Loucy (cell line): ENCODE data around the gene COL6A2.

ENCODE experiments used
- H2AFZ ChIP-seq: fragments of 200-600 bp; sonication (generic); 2 replicates; pipeline ENCODE4 v1.6.0; 2016; ENCODE audit warnings: antibody characterized with exemption, mild to moderate bottlenecking, low read length, moderate library complexity
- H3F3A ChIP-seq: fragments of 200-600 bp; 2 replicates; pipeline ENCODE4 v1.6.0; 2016; ENCODE audit warnings: antibody characterized with exemption, low read depth, mild to moderate bottlenecking
- H3K27me3 ChIP-seq: fragments of 200-600 bp; sonication (generic); 2 replicates; pipeline ENCODE4 v1.6.1; 2014; ENCODE audit warnings: low read length, mild to moderate bottlenecking; ENCODE audit not compliant: insufficient read depth, poor library complexity, severe bottlenecking
- H3K36me3 ChIP-seq: fragments of 200-600 bp; sonication (generic); 2 replicates; pipeline ENCODE4 v1.6.1; 2016; ENCODE audit warnings: low read length; ENCODE audit not compliant: insufficient read depth
- H3K4me1 ChIP-seq: fragments of 200-600 bp; sonication (generic); 2 replicates; pipeline ENCODE4 v1.5.1; 2014; ENCODE audit warnings: low read length, mild to moderate bottlenecking; ENCODE audit not compliant: insufficient read depth, poor library complexity, severe bottlenecking
- H3K4me2 ChIP-seq: fragments of 200-600 bp; sonication (generic); 2 replicates; pipeline ENCODE4 v1.6.0; 2014; ENCODE audit warnings: antibody characterized with exemption, low read length, low read depth, mild to moderate bottlenecking; ENCODE audit not compliant: poor library complexity, severe bottlenecking
- H3K4me3 ChIP-seq: fragments of 200-600 bp; sonication (generic); 2 replicates; pipeline ENCODE4 v1.5.1; 2014; ENCODE audit warnings: low read length, mild to moderate bottlenecking, mixed read lengths; ENCODE audit not compliant: poor library complexity, severe bottlenecking
- H3K79me2 ChIP-seq: fragments of 200-600 bp; sonication (generic); 2 replicates; pipeline ENCODE4 v1.6.1; 2014; ENCODE audit warnings: low read length; ENCODE audit not compliant: insufficient read depth
- H3K9ac ChIP-seq: fragments of 200-600 bp; sonication (generic); 2 replicates; pipeline ENCODE4 v1.6.0; 2014; ENCODE audit warnings: mild to moderate bottlenecking, low read depth, low read length, moderate library complexity; ENCODE audit not compliant: poor library complexity, severe bottlenecking
- H3K9me2 ChIP-seq: fragments of 200-600 bp; sonication (generic); replicated peaks from 2 replicates; pipeline ENCODE4 v1.6.1; 2016; ENCODE audit warnings: low read depth, low read length, mixed read lengths
- H3K9me3 ChIP-seq: fragments of 200-600 bp; sonication (generic); 2 replicates; pipeline ENCODE4 v1.6.1; 2014; ENCODE audit warnings: mild to moderate bottlenecking, antibody characterized with exemption, low read length, low read depth; ENCODE audit not compliant: insufficient read depth
- H4K20me1 ChIP-seq: fragments of 200-600 bp; sonication (generic); 2 replicates; pipeline ENCODE4 v1.6.0; 2014; ENCODE audit warnings: antibody characterized with exemption, low read length, mild to moderate bottlenecking; ENCODE audit not compliant: insufficient read depth, poor library complexity, severe bottlenecking
- EZH2phosphoT487 ChIP-seq: fragments of 200-600 bp; IDR thresholded peaks from 2 replicates; pipeline ENCODE4 v1.6.1; 2018; ENCODE audit warnings: antibody characterized with exemption, mild to moderate bottlenecking, moderate library complexity, borderline replicate concordance
- TF ChIP-seq, protein P1 (sequence below): fragments of 200-600 bp; sonication (generic); conservative IDR thresholded peaks from 2 replicates; pipeline ENCODE4 v1.5.1; 2014; ENCODE audit warnings: mild to moderate bottlenecking, antibody characterized with exemption, low read length

COL6A2 gene

DNA sequence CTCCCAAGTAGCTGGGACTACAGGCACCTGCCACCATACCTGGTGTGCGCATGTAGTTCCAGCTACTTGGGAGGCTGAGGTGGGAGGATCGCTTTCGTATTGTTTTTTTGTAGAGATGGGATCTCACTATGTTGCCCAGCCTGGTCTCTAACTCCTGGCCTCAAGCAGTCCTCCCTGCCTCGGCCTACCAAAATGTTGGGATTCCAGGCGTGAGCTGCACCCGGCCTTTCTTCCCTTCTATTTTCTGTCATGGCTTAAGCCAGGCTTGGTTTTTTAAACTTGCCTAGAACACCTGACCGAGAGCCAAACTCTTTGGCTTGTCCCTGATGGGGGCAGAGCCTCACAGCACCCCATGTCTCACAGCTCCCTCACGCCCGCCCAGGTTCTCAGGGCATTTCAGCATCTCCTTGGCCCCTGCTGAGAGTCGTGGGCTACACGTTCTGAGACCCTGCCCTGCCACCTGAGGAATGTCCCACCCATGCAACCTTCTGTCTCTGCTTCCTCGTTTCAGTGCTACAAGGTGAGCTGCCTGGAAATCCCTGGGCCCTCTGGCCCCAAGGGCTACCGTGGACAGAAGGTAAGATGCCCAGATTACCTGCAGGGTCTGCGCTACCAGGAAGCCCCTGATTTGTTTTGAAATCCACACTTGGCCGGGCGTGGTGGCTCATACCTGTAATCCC, 15.7 kb downstream of the COL6A2 start:
- H3K4me3 ChIP-seq = no peak overlapping the region
- no peaks in the 10 kb centered on the region for H3K9me2 ChIP-seq
- no peaks in the 10 kb centered on the region for H3K36me3 ChIP-seq
- H3K79me2 ChIP-seq = no peaks in the 10 kb centered on the region
- no peak overlapping the region for H3K4me2 ChIP-seq
- no peaks in the 10 kb centered on the region for H4K20me1 ChIP-seq
- no peaks in the 10 kb centered on the region for H3K4me1 ChIP-seq
- H3F3A ChIP-seq = no peaks in the 10 kb centered on the region
- no peak overlapping the region for H2AFZ ChIP-seq
- peaks cover 33% of the 10 kb centered on the region; the same call in 1 of the 2 replicates for H3K9me3 ChIP-seq
- no peaks in the 10 kb centered on the region for H3K27me3 ChIP-seq
- H3K9ac ChIP-seq = no peak overlapping the region
- TF ChIP-seq EZH2phosphoT487 = no peak
- TF ChIP-seq, protein P1, sequence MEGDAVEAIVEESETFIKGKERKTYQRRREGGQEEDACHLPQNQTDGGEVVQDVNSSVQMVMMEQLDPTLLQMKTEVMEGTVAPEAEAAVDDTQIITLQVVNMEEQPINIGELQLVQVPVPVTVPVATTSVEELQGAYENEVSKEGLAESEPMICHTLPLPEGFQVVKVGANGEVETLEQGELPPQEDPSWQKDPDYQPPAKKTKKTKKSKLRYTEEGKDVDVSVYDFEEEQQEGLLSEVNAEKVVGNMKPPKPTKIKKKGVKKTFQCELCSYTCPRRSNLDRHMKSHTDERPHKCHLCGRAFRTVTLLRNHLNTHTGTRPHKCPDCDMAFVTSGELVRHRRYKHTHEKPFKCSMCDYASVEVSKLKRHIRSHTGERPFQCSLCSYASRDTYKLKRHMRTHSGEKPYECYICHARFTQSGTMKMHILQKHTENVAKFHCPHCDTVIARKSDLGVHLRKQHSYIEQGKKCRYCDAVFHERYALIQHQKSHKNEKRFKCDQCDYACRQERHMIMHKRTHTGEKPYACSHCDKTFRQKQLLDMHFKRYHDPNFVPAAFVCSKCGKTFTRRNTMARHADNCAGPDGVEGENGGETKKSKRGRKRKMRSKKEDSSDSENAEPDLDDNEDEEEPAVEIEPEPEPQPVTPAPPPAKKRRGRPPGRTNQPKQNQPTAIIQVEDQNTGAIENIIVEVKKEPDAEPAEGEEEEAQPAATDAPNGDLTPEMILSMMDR = no peak

DNA sequence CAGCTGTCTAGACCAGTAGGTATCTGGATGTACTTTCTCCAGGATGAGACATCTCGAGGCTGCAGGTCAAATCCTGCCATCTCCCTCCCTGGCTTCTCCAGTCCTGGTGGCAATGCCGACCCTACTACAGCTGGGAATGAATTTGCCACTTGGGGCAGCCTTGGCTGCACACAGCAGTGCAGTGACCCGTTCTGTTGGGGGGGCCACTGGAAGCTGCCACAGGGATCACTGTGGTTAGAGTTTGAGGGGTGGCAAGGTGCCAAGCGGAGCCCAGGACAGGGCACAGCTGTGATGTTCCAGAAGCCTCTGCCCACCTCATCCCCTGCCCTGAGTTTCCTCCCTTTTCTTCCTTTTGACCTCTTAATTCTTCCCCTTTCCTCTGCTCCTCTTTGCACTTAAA, 17.1 kb downstream of the COL6A2 start:
- H2AFZ ChIP-seq = no peak overlapping the region
- H3F3A ChIP-seq = no peaks in the 10 kb centered on the region
- H3K79me2 ChIP-seq = no peaks in the 10 kb centered on the region
- H3K4me2 ChIP-seq = no peak overlapping the region
- H3K9me2 ChIP-seq = no peaks in the 10 kb centered on the region
- H3K4me1 ChIP-seq = no peaks in the 10 kb centered on the region
- TF ChIP-seq, protein P1 = no peak
- no peak for TF ChIP-seq EZH2phosphoT487
- H4K20me1 ChIP-seq = no peaks in the 10 kb centered on the region
- peaks cover 31% of the 10 kb centered on the region; the same call in 1 of the 2 replicates for H3K9me3 ChIP-seq
- no peaks in the 10 kb centered on the region for H3K27me3 ChIP-seq
- no peaks in the 10 kb centered on the region for H3K36me3 ChIP-seq
- no peak overlapping the region for H3K4me3 ChIP-seq
- no peak overlapping the region for H3K9ac ChIP-seq

GRCh38 chr21:46115441-46116188, 17.7 kb downstream of the COL6A2 start:
- Histone ChIP-seq H3K4me2 (no peak overlapping the region), H3K36me3 (no peaks in the 10 kb centered on the region), H3F3A (no peaks in the 10 kb centered on the region), H3K27me3 (no peaks in the 10 kb centered on the region), H3K4me1 (no peaks in the 10 kb centered on the region), H3K9me2 (no peaks in the 10 kb centered on the region), H4K20me1 (no peaks in the 10 kb centered on the region), H3K9me3 (peaks cover 27% of the 10 kb centered on the region; the same call in 1 of the 2 replicates), H3K9ac (no peak overlapping the region), H2AFZ (no peak overlapping the region), H3K79me2 (no peaks in the 10 kb centered on the region), H3K4me3 (no peak overlapping the region)
- TF ChIP-seq, protein P1 = no peak
- TF ChIP-seq EZH2phosphoT487 = no peak
